Activated B cell treated with CpG ODN at 0.5 μM for 24 hours (primary cell): ENCODE data around the gene CAMK2G. TPM values are rescaled to one million over a fixed set of nuclear protein-coding genes. Genes with fewer than 3 reads are reported as not detected.
A peak's percentile ranks its signal among the peaks of the same experiment; 100 is the strongest.

Experiments
- ATAC-seq: fragments of 200-7000 bp; cut with Tn5 transposase; one replicate; pipeline ENCODE4 v1.10.0; 2021; ENCODE audit warnings: low read depth, mild to moderate bottlenecking, moderate library complexity
- CTCF ChIA-PET: fragments of 350-600 bp; sonication (Branson Sonifier 250); formaldehyde crosslinking; loops from one replicate; lab custom pipeline; 2021; ENCODE audit warnings: antibody characterized with exemption; lab: Charles Lee
- POLR2A ChIA-PET: fragments of 350-600 bp; sonication (Branson Sonifier 250); formaldehyde crosslinking; loops from one replicate; lab custom pipeline; 2021; ENCODE audit warnings: antibody characterized with exemption; lab: Charles Lee
- DNase-seq: peaks from one replicate; pipeline ENCODE4 v3.0.0; 2022
- H3K27ac Mint-ChIP-seq: one replicate; pipeline ENCODE4 v1.8.0; 2020; ENCODE audit warnings: mixed read lengths
- H3K27me3 Mint-ChIP-seq: one replicate; pipeline ENCODE4 v1.8.0; 2021; ENCODE audit warnings: mixed read lengths
- H3K36me3 Mint-ChIP-seq: one replicate; pipeline ENCODE4 v1.8.0; 2021; ENCODE audit warnings: low read depth, mixed read lengths
- H3K4me1 Mint-ChIP-seq: one replicate; pipeline ENCODE4 v1.8.0; 2021; ENCODE audit warnings: mixed read lengths
- H3K4me3 Mint-ChIP-seq: one replicate; pipeline ENCODE4 v1.8.0; 2020; ENCODE audit warnings: mild to moderate bottlenecking, mixed read lengths
- H3K9me3 Mint-ChIP-seq: one replicate; pipeline ENCODE4 v1.8.0; 2020; ENCODE audit warnings: mixed read lengths
- CTCF ChIP-seq: fragments of 200-600 bp; IDR thresholded peaks from one replicate; pipeline ENCODE4 v1.8.0; 2022; ENCODE audit warnings: antibody characterized with exemption, mild to moderate bottlenecking
- intact Hi-C: fragments of 100-400 bp; cut with micrococcal nuclease; formaldehyde crosslinking; loops from one replicate; pipeline ENCODE4 v1.15.1; 2024
- total RNA-seq: library from RNA; stranded (reverse); gene quantifications from 2 replicates; pipeline ENCODE4 v1.2.3, GENCODE V29; 2022

Gene CAMK2G
- total RNA-seq, 1 donor from 2014 or later: 19.9 TPM

- H3K27ac Mint-ChIP-seq: no peak overlapping the region
- intact Hi-C loops: no loop called here
- no peak for ATAC-seq
- no peak for TF ChIP-seq CTCF
- H3K9me3 Mint-ChIP-seq: no peaks in the 10 kb centered on the region
- H3K4me1 Mint-ChIP-seq: peaks cover 16% of the 10 kb centered on the region
- no peaks in the 10 kb centered on the region for H3K36me3 Mint-ChIP-seq
- CTCF ChIA-PET: interaction anchor here (0.7 to 7.3 kb wide), 8 partner anchors 9 to 221 kb away, joined by 3 to 129 read pairs (median 11); no protein-coding TSS in a partner anchor
- no peak overlapping the region for H3K4me3 Mint-ChIP-seq
- H3K27me3 Mint-ChIP-seq: no peaks in the 10 kb centered on the region
- POLR2A ChIA-PET: no interaction called here
- no peak for DNase-seq
These were observed 7.0 kb upstream of the CAMK2G start for GRCh38 chr10:73881221-73881919.

- Mint-ChIP-seq H3K27ac (peak overlapping the region; percentile 67), H3K36me3 (no peaks in the 10 kb centered on the region), H3K4me1 (peaks cover 22% of the 10 kb centered on the region), H3K9me3 (no peaks in the 10 kb centered on the region), H3K4me3 (no peak overlapping the region), H3K27me3 (no peaks in the 10 kb centered on the region)
- peak; percentile 86 for DNase-seq
- peak; percentile 96 for ATAC-seq
- no peak for TF ChIP-seq CTCF
- POLR2A ChIA-PET: interaction anchor here (0.6 to 2.6 kb wide), 10 partner anchors 12 to 950 kb away, joined by 3 to 25 read pairs (median 4); partner anchors contain the start of genes CHCHD1 and ZSWIM8
- intact Hi-C loops: loop anchor here (1.0 to 10.0 kb wide), 7 partner anchors 30 to 945 kb away; partner anchors contain the start of genes KAT6B and NDST2
- CTCF ChIA-PET: interaction anchor here (0.5 to 7.3 kb wide), 32 partner anchors 9 to 337 kb away, joined by 3 to 129 read pairs (median 5); a partner anchor contains a TSS
These were observed 5.2 kb upstream of the CAMK2G start for GRCh38 chr10:73879296-73880173.

- H3K9me3 Mint-ChIP-seq: no peaks in the 10 kb centered on the region
- POLR2A ChIA-PET: interaction anchor here (0.6 to 2.6 kb wide), 3 partner anchors 29 to 216 kb away, joined by 3 to 25 read pairs (median 3); partner anchors contain the start of gene CHCHD1
These were observed 4.0 kb upstream of the CAMK2G start for GRCh38 chr10:73878365-73878764.

GRCh38 chr10:73877533-73878160 lies 3.3 kb upstream of the CAMK2G start:
- intact Hi-C loops: loop anchor here (2.0 to 10.0 kb wide), 3 partner anchors 63 to 947 kb away; partner anchors contain the start of gene KAT6B
- no peak for TF ChIP-seq CTCF
- Mint-ChIP-seq H3K4me1 (peaks cover 30% of the 10 kb centered on the region), H3K36me3 (peaks cover 3% of the 10 kb centered on the region), H3K4me3 (peak overlapping the region; percentile 28), H3K27me3 (no peaks in the 10 kb centered on the region), H3K9me3 (no peaks in the 10 kb centered on the region), H3K27ac (no peak overlapping the region)
- ATAC-seq: no peak
- POLR2A ChIA-PET: no interaction called here
- CTCF ChIA-PET: interaction anchor here (0.7 to 7.3 kb wide), 4 partner anchors 22 to 79 kb away, joined by 3 to 129 read pairs (median 11); no protein-coding TSS in a partner anchor
- no peak for DNase-seq

More at GRCh38 chr10:73878365-73878764, 4.0 kb upstream of the CAMK2G start:
- DNase-seq (no peak), ATAC-seq (no peak)
- Mint-ChIP-seq H3K27ac (no peak overlapping the region), H3K4me3 (no peak overlapping the region), H3K4me1 (peaks cover 22% of the 10 kb centered on the region), H3K36me3 (no peaks in the 10 kb centered on the region), H3K27me3 (no peaks in the 10 kb centered on the region)
- CTCF ChIA-PET: interaction anchor here (0.6 to 7.3 kb wide), 12 partner anchors 8 to 80 kb away, joined by 3 to 129 read pairs (median 14); no protein-coding TSS in a partner anchor
- intact Hi-C loops: loop anchor here (2.0 to 10.0 kb wide), 3 partner anchors 62 to 946 kb away; partner anchors contain the start of gene KAT6B
- TF ChIP-seq CTCF: no peak
